T-helper 1 cell treated with Interleukin-12 subunit alpha and Interleukin-12 subunit beta and Interleukin-4 antibody, amounts not matched to agents 30 μg/mL and 1 μg/mL, for 36 hours (primary cell): Measurements from ENCODE around the gene TRIM37.
"Not testable (repeated sequence)": the region's sequence is repeated elsewhere in the genome, so short reads cannot be mapped to it uniquely, and the experiment has no call there.

Experiments used
- H3K27ac Mint-ChIP-seq: one replicate; pipeline ENCODE4 v1.8.0; 2021; ENCODE audit warnings: mild to moderate bottlenecking, mixed read lengths
- H3K27me3 Mint-ChIP-seq: one replicate; pipeline ENCODE4 v1.8.0; 2021; ENCODE audit warnings: low read depth, mixed read lengths
- H3K36me3 Mint-ChIP-seq: one replicate; pipeline ENCODE4 v1.8.0; 2021; ENCODE audit warnings: low read depth, mixed read lengths
- H3K4me1 Mint-ChIP-seq: one replicate; pipeline ENCODE4 v1.8.0; 2021; ENCODE audit warnings: low read depth, mixed read lengths
- H3K4me3 Mint-ChIP-seq: one replicate; pipeline ENCODE4 v1.8.0; 2021; ENCODE audit warnings: mild to moderate bottlenecking, moderate library complexity, mixed read lengths
- H3K9me3 Mint-ChIP-seq: one replicate; pipeline ENCODE4 v1.8.0; 2021; ENCODE audit warnings: mixed read lengths

Gene TRIM37

GRCh38 chr17:59106463-59107305 is at the start of gene TRIM37:
TSS of gene TRIM37 (minus strand) at chr17:59106880. CDS start at chr17:59106461, 419 bp downstream.
- H3K36me3 Mint-ChIP-seq, result peaks cover 23% of the 10 kb centered on the region
- H3K4me3 Mint-ChIP-seq, result peak within 1 kb of the TSS; percentile 91
- no peaks in the 10 kb centered on the region for H3K27me3 Mint-ChIP-seq
- peaks cover 31% of the 10 kb centered on the region for H3K4me1 Mint-ChIP-seq
- no peaks in the 10 kb centered on the region for H3K9me3 Mint-ChIP-seq
- H3K27ac Mint-ChIP-seq, result peak within 1 kb of the TSS; percentile 91

GRCh38 chr17:59155439-59156177 is 48.9 kb upstream of the TRIM37 start, which contains the start of gene PRR11:
TSS of gene PRR11 (plus strand) at chr17:59155746. CDS start at chr17:59169753, 14,007 bp downstream.
- H3K4me3 Mint-ChIP-seq, result no peak within 1 kb of the TSS
- peaks cover 11% of the 10 kb centered on the region for H3K36me3 Mint-ChIP-seq
- no peak within 1 kb of the TSS for H3K27ac Mint-ChIP-seq

GRCh38 chr17:59154721-59155438 is 48.2 kb upstream of the TRIM37 start, which contains the start of gene SKA2:
TSS of gene SKA2 (minus strand) at chr17:59155186. CDS start at chr17:59155163, 23 bp downstream.
- no peak within 1 kb of the TSS for H3K27ac Mint-ChIP-seq
- peaks cover 11% of the 10 kb centered on the region for H3K36me3 Mint-ChIP-seq
- H3K4me1 Mint-ChIP-seq, result peaks cover 43% of the 10 kb centered on the region
- no peaks in the 10 kb centered on the region for H3K9me3 Mint-ChIP-seq
- H3K4me3 Mint-ChIP-seq, result no peak within 1 kb of the TSS
- H3K27me3 Mint-ChIP-seq, result no peaks in the 10 kb centered on the region

More at GRCh38 chr17:59155439-59156177, 48.9 kb upstream of the TRIM37 start, which contains the start of gene PRR11:
- Mint-ChIP-seq H3K27me3 (no peaks in the 10 kb centered on the region), H3K9me3 (no peaks in the 10 kb centered on the region), H3K4me1 (peaks cover 48% of the 10 kb centered on the region)

- H3K27ac Mint-ChIP-seq, result no peak overlapping the region
- no peaks in the 10 kb centered on the region for H3K27me3 Mint-ChIP-seq
- no peaks in the 10 kb centered on the region for H3K9me3 Mint-ChIP-seq
- H3K4me3 Mint-ChIP-seq, result no peak overlapping the region
- peaks cover 11% of the 10 kb centered on the region for H3K36me3 Mint-ChIP-seq
- peaks cover 42% of the 10 kb centered on the region for H3K4me1 Mint-ChIP-seq
These were observed 47.6 kb upstream of the TRIM37 start for GRCh38 chr17:59154292-59154720.

GRCh38 chr17:59152925-59153324 is 46.2 kb upstream of the TRIM37 start:
- Mint-ChIP-seq H3K27me3 (no peaks in the 10 kb centered on the region), H3K27ac (no peak overlapping the region)

GRCh38 chr17:59151591-59151990 is 44.9 kb upstream of the TRIM37 start:
- Mint-ChIP-seq H3K27me3 (no peaks in the 10 kb centered on the region), H3K4me3 (peak overlapping the region; percentile 36), H3K9me3 (no peaks in the 10 kb centered on the region), H3K27ac (peak overlapping the region; percentile 10), H3K4me1 (peaks cover 31% of the 10 kb centered on the region), H3K36me3 (peaks cover 9% of the 10 kb centered on the region)

More at GRCh38 chr17:59152925-59153324, 46.2 kb upstream of the TRIM37 start:
- Mint-ChIP-seq H3K4me1 (peaks cover 36% of the 10 kb centered on the region), H3K4me3 (peak overlapping the region; percentile 53), H3K36me3 (peaks cover 9% of the 10 kb centered on the region), H3K9me3 (no peaks in the 10 kb centered on the region)

- Mint-ChIP-seq H3K27me3 (no peaks in the 10 kb centered on the region), H3K36me3 (peaks cover 9% of the 10 kb centered on the region), H3K4me1 (peaks cover 31% of the 10 kb centered on the region), H3K27ac (peak overlapping the region; percentile 36), H3K4me3 (no peak overlapping the region), H3K9me3 (no peaks in the 10 kb centered on the region)
These were observed 44.3 kb upstream of the TRIM37 start for GRCh38 chr17:59151006-59151405.

GRCh38 chr17:59149841-59150511 is 43.3 kb upstream of the TRIM37 start:
- peaks cover 14% of the 10 kb centered on the region for H3K36me3 Mint-ChIP-seq
- H3K9me3 Mint-ChIP-seq, result no peaks in the 10 kb centered on the region
- peak overlapping the region; percentile 62 for H3K27ac Mint-ChIP-seq
- peaks cover 31% of the 10 kb centered on the region for H3K4me1 Mint-ChIP-seq
- H3K4me3 Mint-ChIP-seq, result no peak overlapping the region
- no peaks in the 10 kb centered on the region for H3K27me3 Mint-ChIP-seq

- Mint-ChIP-seq H3K9me3 (no peaks in the 10 kb centered on the region), H3K27me3 (no peaks in the 10 kb centered on the region), H3K27ac (peak overlapping the region; percentile 55), H3K4me3 (no peak overlapping the region), H3K36me3 (peaks cover 14% of the 10 kb centered on the region), H3K4me1 (peaks cover 31% of the 10 kb centered on the region)
These were observed 42.4 kb upstream of the TRIM37 start for GRCh38 chr17:59149051-59149450.

- H3K36me3 Mint-ChIP-seq, result peaks cover 4% of the 10 kb centered on the region
- H3K27ac Mint-ChIP-seq, result no peak overlapping the region
- no peaks in the 10 kb centered on the region for H3K9me3 Mint-ChIP-seq
- peaks cover 10% of the 10 kb centered on the region for H3K4me1 Mint-ChIP-seq
- H3K4me3 Mint-ChIP-seq, result no peak overlapping the region
- no peaks in the 10 kb centered on the region for H3K27me3 Mint-ChIP-seq
These were observed 39.0 kb upstream of the TRIM37 start for GRCh38 chr17:59145571-59146096.

GRCh38 chr17:59141860-59142259 is 35.2 kb upstream of the TRIM37 start:
- H3K27me3 Mint-ChIP-seq, result no peaks in the 10 kb centered on the region
- peaks cover 3% of the 10 kb centered on the region for H3K4me1 Mint-ChIP-seq
- no peaks in the 10 kb centered on the region for H3K9me3 Mint-ChIP-seq
- peaks cover 4% of the 10 kb centered on the region for H3K36me3 Mint-ChIP-seq
- no peak overlapping the region for H3K4me3 Mint-ChIP-seq
- no peak overlapping the region for H3K27ac Mint-ChIP-seq

- H3K4me3 Mint-ChIP-seq, result no peak overlapping the region
- H3K27me3 Mint-ChIP-seq, result no peaks in the 10 kb centered on the region
- H3K4me1 Mint-ChIP-seq, result peaks cover 3% of the 10 kb centered on the region
- H3K27ac Mint-ChIP-seq, result no peak overlapping the region
- H3K36me3 Mint-ChIP-seq, result no peaks in the 10 kb centered on the region
- no peaks in the 10 kb centered on the region for H3K9me3 Mint-ChIP-seq
These were observed 33.3 kb upstream of the TRIM37 start for GRCh38 chr17:59139939-59140338.

- H3K9me3 Mint-ChIP-seq, H3K4me3 Mint-ChIP-seq, H3K27ac Mint-ChIP-seq, H3K27me3 Mint-ChIP-seq, H3K4me1 Mint-ChIP-seq, H3K36me3 Mint-ChIP-seq: not testable (repeated sequence)
These were observed 31.7 kb upstream of the TRIM37 start for GRCh38 chr17:59138339-59138738.
